Astrocyte of the cerebellum (primary cell): ENCODE data around the gene PROS1.
"Not testable (repeated sequence)": the region's sequence is repeated elsewhere in the genome, so short reads cannot be mapped to it uniquely, and the experiment has no call there.

ENCODE experiments used
- DNase-seq: peaks from one replicate; pipeline ENCODE4 v3.0.0-alpha.2; 2011; ENCODE audit warnings: low read depth
- H3K4me3 ChIP-seq: 2 replicates; pipeline ENCODE4 v1.5.1; 2011; ENCODE audit warnings: mild to moderate bottlenecking, low read depth, low read length, moderate library complexity
- in situ Hi-C: cut with HindIII; loops from 2 replicates; pipeline ENCODE4 v1.10.0; 2017; ENCODE audit warnings: low sequenced_read_pairs
- TF ChIP-seq, protein P1 (sequence below): IDR thresholded peaks from 2 replicates; pipeline ENCODE4 v1.5.1; 2012; ENCODE audit warnings: low read length, low read depth, moderate library complexity, mild to moderate bottlenecking; ENCODE audit errors: missing control alignments

Gene PROS1

DNA sequence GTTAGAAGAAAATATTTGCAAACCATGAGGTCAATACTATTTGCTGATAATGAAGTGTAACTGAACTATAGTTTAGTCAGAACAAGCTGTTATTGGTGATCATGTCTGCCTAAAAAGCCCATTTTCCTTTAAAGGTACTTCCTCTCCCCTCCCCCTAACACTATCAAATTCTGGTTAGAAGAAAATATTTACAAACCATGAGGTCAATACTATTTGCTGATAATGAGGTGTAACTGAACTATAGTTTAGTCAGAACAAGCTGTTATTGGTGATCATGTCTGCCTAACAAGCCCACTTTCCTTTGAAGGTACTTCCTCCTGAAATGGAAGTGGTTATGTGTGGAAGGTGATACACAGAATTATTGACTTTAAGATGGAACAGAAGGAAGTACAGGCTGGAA lies 46.9 kb downstream of the PROS1 start:
- no peak for DNase-seq
- in situ Hi-C loops = no loop called here
- H3K4me3 ChIP-seq = no peak overlapping the region
- TF ChIP-seq, protein P1, sequence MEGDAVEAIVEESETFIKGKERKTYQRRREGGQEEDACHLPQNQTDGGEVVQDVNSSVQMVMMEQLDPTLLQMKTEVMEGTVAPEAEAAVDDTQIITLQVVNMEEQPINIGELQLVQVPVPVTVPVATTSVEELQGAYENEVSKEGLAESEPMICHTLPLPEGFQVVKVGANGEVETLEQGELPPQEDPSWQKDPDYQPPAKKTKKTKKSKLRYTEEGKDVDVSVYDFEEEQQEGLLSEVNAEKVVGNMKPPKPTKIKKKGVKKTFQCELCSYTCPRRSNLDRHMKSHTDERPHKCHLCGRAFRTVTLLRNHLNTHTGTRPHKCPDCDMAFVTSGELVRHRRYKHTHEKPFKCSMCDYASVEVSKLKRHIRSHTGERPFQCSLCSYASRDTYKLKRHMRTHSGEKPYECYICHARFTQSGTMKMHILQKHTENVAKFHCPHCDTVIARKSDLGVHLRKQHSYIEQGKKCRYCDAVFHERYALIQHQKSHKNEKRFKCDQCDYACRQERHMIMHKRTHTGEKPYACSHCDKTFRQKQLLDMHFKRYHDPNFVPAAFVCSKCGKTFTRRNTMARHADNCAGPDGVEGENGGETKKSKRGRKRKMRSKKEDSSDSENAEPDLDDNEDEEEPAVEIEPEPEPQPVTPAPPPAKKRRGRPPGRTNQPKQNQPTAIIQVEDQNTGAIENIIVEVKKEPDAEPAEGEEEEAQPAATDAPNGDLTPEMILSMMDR = no peak

DNA sequence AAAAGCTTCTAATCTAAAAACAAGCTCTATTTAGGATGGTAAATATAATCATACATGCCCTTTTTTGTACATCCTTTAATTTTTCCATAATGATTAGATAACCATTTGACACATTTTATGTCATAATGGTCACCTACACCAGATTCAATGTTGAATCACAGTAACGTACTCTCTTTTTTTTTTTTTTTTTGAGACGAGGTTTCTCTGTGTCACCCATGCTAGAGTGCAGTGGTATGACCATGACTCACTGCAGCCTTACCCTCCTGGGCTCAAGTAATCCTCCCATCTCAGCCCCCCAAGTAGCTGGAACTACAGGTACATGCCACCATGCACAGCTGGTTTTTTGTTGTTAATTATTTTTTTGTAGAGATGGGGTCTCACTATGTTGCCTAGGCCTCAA lies 49.2 kb downstream of the PROS1 start:
- in situ Hi-C loops = no loop called here
- no peak overlapping the region for H3K4me3 ChIP-seq
- no peak for DNase-seq
- TF ChIP-seq, protein P1 = no peak

DNA sequence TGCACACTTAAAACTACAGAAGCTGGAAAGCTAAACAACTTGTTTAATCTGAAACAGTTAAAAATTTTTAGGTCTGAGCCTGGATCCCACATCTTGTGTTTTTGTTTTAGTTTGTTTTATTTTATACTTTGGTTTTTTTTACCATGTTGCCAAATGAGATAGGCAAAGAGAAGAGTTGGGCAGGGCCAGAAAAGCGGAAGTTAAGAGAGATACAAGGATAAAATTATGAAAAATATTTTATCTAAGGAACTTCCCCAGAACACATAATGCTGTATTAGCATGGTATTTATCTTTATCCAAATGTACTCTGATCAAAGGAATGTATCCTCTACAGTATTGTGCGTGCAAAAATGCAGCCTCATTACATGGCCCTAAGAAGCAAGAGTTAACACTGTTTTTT lies 50.7 kb downstream of the PROS1 start:
- TF ChIP-seq, protein P1 = no peak
- no peak for DNase-seq
- H3K4me3 ChIP-seq = no peak overlapping the region
- in situ Hi-C loops = no loop called here

DNA sequence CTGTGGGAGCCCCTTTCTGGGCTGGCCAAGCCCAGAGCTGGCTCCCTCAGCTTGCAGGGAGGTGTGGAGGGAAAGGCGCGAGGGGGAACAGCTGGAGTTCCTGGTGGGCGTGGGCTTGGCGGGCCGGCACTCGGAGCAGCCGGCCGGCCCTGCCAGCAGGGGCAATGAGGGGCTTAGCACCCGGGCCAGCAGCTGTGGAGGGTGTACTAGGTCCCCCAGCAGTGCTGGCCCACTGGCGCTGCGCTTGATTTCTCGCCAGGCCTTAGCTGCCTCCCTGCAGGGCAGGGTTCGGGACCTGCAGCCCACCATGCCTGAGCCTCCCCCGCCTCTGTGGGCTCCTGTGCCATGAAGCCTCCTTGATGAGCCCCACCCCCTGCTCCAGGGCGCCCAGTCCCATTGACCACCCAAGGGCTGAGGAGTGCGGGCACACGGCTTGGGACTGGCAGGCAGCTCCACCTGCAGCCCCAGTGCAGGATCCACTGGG lies 56.1 kb downstream of the PROS1 start:
- H3K4me3 ChIP-seq, in situ Hi-C loops, DNase-seq: not testable (repeated sequence)

DNA sequence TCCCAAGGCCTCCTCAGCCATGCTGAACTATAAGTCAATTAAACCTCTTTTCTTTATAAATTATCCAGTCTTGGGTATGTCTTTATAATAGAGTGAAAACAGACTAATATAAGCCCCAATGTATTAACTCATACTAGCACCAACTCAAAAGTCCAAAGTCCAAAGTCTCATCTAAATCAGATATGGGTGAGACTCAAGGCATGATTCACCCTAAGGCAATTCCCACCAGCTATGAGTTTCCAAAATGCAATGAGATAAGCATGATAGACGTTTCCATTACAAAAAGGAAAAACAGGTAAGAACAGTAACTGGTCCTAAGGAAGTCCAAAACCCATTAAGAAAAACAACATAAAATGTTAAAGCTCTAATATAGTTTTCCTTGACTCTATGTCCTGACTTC lies 60.1 kb downstream of the PROS1 start:
- DNase-seq, H3K4me3 ChIP-seq, in situ Hi-C loops: not testable (repeated sequence)

DNA sequence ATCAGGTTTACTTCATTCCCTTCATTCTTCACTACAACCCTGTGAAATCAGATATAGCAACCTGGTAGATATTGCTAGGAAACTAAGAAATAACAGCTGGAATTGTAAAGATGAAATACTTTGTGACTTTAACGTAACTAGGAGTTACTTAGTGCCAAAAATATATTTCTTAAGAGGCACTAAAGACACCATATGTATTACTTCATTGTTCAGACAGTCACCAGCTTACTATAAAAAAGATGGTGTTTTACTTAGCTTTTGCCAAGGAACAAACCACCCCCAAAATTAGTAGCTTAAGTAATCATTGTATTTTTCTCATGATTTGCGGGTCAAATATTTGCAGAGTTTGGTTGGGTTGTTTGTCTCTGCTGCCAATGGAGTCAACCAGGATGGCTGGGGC lies 62.5 kb downstream of the PROS1 start:
- in situ Hi-C loops = no loop called here
- no peak overlapping the region for H3K4me3 ChIP-seq
- TF ChIP-seq, protein P1 = no peak
- DNase-seq = no peak

DNA sequence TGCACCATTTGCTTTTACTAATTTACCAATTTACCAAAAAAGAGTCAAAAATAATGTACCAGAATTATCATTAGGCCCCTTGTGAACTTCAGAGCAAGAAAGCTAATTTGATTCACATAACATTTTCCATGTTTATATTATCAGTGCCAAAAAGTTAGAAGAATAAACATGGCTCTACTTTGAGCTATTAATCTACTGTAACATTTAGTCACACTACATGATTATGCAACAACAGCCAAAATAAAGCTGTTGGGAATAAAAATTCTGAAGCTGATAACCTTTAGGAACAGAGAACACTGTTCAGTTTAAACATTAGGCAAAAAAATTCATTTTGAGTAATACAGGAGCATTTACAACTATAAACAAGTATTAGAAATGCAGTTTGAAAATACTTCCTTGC lies 63.6 kb downstream of the PROS1 start:
- in situ Hi-C loops = no loop called here
- H3K4me3 ChIP-seq = no peak overlapping the region
- no peak for DNase-seq
- TF ChIP-seq, protein P1 = no peak

DNA sequence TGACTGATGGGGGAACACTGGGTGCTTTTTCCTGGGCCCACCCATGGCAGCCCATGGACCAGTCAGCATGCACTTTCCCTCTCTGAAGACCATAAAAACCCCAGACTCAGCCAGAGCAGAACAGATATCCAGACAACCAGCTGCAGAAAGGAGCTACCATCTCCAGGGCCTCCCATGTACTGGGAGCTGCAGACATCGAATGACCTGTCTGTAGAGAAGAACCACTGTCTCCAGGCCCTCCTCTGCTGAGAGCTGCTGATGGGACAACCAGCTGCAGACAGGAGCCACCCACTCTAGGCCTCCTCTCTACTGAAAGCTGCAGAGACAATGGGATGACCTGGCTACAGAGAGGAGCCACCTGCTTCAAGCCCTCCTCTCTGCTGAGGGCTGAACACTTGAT lies 66.6 kb downstream of the PROS1 start:
- in situ Hi-C loops = no loop called here
- H3K4me3 ChIP-seq = no peak overlapping the region
- no peak for DNase-seq
- TF ChIP-seq, protein P1 = no peak
